SU-DHL-6 (cell line): ENCODE measurements around the gene MMP20.

Source experiments
- CTCF ChIP-seq: fragments of 200-600 bp; sonication (generic); IDR thresholded peaks from one replicate; pipeline ENCODE4 v1.5.1; 2017; ENCODE audit warnings: antibody characterized with exemption, mild to moderate bottlenecking, low read length, moderate library complexity; ENCODE audit not compliant: insufficient read depth, poor library complexity, severe bottlenecking
- EZH2phosphoT487 ChIP-seq: fragments of 200-600 bp; sonication (generic), shearing (Covaris generic); conservative IDR thresholded peaks from 2 replicates; pipeline ENCODE4 v1.6.1; 2018; ENCODE audit warnings: mild to moderate bottlenecking, antibody characterized with exemption, low read length, moderate library complexity, mixed read lengths

DNA sequence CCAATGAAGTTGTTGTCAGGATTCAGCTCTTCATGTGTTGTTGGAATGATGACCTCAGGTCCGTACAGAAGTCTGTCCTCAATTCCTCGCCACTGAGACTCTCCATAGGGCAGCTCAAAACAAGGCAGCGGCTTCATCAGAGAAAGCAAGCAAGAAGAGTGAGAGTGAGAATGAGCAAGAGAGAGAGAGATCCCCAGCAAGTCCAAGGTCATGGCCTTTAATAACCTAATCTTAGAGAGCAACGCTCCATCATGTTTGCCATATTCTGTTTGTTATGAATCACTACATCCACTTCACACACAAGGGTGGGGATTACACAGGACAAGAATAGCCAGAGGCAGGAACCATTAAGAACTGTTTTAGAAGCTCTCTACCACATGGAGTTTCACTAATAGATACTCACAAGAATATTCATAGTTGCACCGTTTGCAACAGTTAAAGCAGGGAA, 71.3 kb downstream of the MMP20 start:
- no peak for TF ChIP-seq CTCF
- no peak for TF ChIP-seq EZH2phosphoT487
